Adipose tissue (tissue), 3 donors: ENCODE measurements around the gene CALR. TPM values are rescaled to one million over a fixed set of nuclear protein-coding genes. Genes with fewer than 3 reads are reported as not detected.
"Not testable (repeated sequence)": the region's sequence is repeated elsewhere in the genome, so short reads cannot be mapped to it uniquely, and the experiment has no call there.

Source experiments
- H3K27ac ChIP-seq: one replicate; pipeline ENCODE4 v1.5.1; 2013; ENCODE audit warnings: low read depth, low read length
- WGBS, 3 donors: extraction: QIAGEN DNeasy Blood & Tissue Kit; methylation state at CpG; one replicate each; pipeline ENCODE4 v1.1.7; 2013; 5-methylcytosine and 5-hydroxymethylcytosine counted together
- polyA plus RNA-seq, 3 donors: library from polyadenylated mRNA; stranded (reverse); fragments of 200-250 nt; gene quantifications; one replicate each; pipeline ENCODE4 v1.2.3, GENCODE V29; 2013
- donor health status: healthy with polysubstance abuse.
- donor health status: Bipolar disorder and iron deficiency.
- donor health status: healthy.

The CALR gene
- polyA plus RNA-seq, 3 donors, result 215 to 433 (median 312) TPM

- whole genome bisulfite sequencing, 3 donors, result 78 to 90% (median 85%) methylated on average over 28 of the region's 28 CpGs
- no peak overlapping the region for H3K27ac ChIP-seq
These were observed 9.5 kb downstream of the CALR start for GRCh38 chr19:12947702-12948611.

GRCh38 chr19:12948612-12949362, 10.4 kb downstream of the CALR start:
- WGBS, 3 donors, result 91 to 94% (median 93%) methylated on average over 30 of the region's 30 CpGs

GRCh38 chr19:12949363-12950283, 11.2 kb downstream of the CALR start:
- WGBS, 3 donors, result 76 to 87% (median 79%) methylated on average over 15 to 16 of the region's 16 CpGs

More at GRCh38 chr19:12948612-12949362, 10.4 kb downstream of the CALR start:
- no peak overlapping the region for H3K27ac ChIP-seq

GRCh38 chr19:12952050-12952449, 13.6 kb downstream of the CALR start:
- not testable (repeated sequence) for H3K27ac ChIP-seq
- WGBS, 3 donors, result 94 to 95% (median 95%) methylated on average over 6 of the region's 6 CpGs

More at GRCh38 chr19:12949363-12950283, 11.2 kb downstream of the CALR start:
- no peak overlapping the region for H3K27ac ChIP-seq

DNA sequence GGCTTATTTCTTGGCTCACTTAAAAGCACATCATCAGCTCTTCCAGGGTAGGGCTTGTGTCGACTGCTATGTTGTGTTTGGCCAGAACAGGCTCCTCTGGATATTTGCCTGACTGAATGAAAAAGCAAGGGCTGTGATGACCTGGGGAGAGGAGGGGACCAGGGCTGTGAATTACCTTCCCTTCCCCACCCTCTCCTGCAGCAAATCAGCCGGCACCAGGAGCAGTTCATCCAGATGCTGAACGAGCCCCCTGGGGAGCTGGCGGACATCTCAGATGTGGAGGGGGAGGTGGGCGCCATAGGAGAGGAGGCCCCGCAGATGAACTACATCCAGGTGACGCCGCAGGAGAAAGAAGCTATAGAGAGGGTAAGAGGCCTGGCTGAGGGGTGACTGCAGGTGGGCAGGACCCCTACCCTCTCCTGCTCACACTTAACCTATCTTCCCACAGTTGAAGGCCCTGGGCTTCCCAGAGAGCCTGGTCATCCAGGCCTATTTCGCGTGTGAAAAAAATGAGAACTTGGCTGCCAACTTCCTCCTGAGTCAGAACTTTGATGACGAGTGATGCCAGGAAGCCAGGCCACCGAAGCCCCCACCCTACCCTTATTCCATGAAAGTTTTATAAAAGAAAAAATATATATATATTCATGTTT, 14.2 kb downstream of the CALR start:
- peak overlapping the region; percentile 9 for H3K27ac ChIP-seq
- 53 to 68% (median 59%) methylated on average over 12 of the region's 12 CpGs for WGBS, 3 donors

DNA sequence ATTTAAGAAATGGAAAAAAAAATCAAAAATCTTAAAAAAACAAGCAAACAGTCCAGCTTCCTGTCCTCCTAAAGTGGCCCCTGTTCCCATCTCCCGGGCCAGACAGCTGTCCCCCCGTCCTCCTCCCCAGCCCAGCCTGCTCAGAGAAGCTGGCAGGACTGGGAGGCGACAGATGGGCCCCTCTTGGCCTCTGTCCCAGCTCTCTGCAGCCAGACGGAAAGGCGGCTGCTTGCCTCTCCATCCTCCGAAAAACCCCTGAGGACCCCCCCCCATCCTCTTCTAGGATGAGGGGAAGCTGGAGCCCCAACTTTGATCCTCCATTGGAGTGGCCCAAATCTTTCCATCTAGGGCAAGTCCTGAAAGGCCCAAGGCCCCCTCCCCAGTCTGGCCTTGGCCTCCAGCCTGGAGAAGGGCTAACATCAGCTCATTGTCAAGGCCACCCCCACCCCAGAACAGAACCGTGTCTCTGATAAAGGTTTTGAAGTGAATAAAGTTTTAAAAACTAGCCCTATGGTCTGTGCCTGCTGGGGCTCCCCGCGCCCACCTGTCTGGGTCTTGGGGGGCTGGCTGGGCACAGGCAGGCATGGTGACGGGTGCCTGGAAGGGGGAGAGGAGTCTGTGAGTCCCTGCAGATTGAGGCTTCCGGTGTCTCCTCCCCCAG, 14.9 kb downstream of the CALR start:
- H3K27ac ChIP-seq, result no peak overlapping the region
- 39 to 48% (median 42%) methylated on average over 10 to 11 of the region's 11 CpGs for WGBS, 3 donors

DNA sequence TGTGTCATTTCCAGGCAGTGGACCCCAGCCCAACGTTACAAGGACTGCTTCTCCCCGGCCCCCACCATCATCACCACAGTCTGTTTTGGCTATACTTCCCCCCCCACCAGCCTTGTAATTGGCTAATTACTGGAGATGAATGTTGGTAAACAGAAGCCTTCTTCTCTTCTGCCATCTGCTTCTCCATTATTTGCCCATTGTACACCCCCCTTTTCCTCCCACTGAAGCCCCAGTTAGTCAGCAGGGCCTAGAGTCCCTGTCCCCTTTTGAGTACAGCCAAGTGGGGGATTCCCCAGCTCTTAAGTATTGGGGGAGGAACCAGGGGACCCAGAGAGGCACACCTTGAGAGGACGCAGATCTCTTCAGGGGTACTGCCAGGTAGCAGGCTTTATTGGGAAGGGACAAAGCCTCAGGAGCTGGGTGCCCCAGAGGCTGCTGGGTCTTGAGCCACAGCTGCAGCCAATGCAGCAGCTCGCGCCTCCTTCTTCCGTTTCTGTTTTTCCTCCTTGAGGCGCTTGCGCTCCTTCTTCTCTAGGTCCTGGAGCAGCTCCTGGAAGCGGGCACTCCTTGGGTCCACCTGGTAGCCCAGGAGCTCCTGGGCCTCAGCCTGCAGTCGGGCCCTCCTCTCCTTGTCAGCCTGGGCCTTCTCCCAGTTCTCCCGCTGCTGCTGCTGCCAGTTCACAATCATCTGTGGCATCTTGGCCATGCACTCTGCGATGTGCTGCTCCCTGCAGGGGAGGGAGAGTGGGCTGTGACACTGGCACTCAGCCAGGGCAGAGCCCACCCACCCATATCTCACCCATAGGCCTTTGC, 15.6 kb downstream of the CALR start:
- WGBS, 3 donors, result 57 to 64% (median 58%) methylated on average over 12 of the region's 12 CpGs
- no peak overlapping the region for H3K27ac ChIP-seq

DNA sequence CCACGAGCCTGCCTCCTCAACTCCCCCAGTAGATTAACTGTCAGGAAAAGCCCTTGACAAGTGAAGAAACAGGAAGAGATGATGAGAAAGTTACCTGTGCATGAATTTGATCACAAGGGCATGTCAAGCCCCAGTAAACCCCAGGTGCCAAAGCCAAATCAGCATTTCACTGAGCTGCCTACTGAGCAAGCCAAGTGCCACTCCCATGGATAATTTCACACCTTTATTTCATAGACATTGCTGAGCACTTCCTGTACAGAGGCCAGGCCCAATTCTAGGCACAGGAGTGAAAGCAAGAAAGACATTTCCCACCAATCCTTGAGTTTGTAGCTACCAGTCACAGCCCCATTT, 16.2 kb downstream of the CALR start:
- WGBS, 3 donors, result 10 to 57% (median 29%) methylated on average over 1 of the region's 1 CpG

DNA sequence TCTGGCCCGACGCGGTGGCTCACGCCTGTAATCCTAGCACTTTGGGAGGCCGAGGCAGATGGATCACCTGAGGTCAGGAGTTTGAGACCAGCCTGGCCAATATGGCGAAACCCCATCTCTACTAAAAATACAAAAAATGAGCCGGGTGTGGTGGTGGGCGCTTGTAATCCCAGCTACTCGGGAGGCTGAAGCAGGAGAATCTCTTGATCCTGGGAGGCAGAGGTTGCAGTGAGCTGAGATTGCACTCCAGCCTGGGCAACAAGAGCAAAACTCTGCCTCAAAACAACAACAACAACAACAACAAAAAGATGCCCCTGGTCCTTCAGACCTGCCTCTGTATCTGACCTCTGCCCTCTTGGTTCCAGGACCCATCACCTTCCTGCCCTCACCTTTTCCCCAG, 17.2 kb downstream of the CALR start:
- 83 to 88% (median 87%) methylated on average over 9 of the region's 9 CpGs for WGBS, 3 donors
- not testable (repeated sequence) for H3K27ac ChIP-seq

More for the DNA sequence above, 16.2 kb downstream of the CALR start:
- H3K27ac ChIP-seq, result no peak overlapping the region

DNA sequence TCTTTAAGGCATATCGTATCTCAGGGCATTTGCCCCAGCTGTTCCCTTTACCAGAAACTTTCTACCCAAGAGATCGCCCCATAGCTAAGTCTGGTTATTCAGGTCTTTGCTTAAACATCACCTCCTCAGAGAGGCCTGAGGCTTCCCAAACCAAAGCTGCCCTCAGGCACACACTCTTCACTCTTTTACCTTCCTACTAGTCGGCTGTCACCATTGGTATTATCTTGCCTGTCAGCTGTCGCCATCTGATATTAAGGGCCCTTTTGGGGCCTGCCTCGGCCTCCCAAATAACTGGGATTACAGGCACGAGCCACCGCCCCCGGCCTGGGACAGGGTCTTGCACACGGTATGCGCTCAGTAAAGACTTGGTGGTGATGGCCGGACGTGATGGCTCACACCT, 17.6 kb downstream of the CALR start:
- H3K27ac ChIP-seq, result no peak overlapping the region
- 48 to 67% (median 52%) methylated on average over 12 of the region's 12 CpGs for WGBS, 3 donors

DNA sequence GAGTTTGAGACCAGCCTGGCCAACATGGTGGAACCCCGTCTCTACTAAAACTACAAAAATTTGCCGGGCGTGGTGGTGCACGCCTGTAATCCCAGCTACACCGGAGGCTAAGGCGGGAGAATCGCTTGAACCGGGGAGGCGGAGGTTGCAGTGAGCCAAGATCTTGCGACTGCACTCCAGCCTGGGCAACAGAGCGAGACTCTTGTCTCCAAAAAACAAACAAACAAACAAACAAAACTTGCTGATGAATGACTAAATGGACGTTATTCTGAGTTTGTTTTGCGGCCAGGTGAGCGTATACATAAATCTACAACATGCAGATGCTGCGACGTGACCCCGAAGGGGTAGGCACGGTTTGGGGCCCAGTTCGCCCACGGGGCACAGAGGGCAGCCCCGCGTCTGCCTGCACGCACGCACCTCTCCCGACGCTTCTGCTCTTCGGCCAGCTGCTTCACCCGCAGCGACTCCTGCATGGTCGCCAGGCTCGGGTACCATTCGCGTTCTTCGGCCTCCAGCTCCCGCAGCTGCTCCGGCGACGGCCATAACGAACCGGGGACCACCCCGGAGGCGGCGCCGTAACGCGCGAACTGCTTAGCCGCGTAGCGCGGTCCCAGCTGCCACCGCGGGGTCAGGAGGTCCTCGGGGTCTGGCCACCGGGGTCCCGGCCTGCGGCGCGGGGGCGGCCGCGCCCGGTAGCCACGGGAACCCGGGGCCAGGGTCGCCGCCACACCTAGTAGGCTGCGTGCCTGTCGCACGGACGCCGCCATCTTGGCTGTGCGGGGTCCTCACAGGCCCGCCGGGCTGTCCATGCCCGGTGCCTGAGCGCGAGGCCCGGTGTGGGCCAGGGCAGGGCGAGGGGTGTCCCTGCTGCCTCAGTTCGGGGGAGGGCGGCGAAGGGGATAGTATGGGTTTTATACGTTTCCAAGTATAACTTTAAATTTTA, 18.3 kb downstream of the CALR start, which contains the start of gene GADD45GIP1:
GADD45GIP1 (minus strand) TSS at position 778 of the 943 bp plus-strand sequence; CDS start at position 767, 11 bp downstream.
- peak within 1 kb of the TSS; percentile 90 for H3K27ac ChIP-seq
- 4 to 5% (median 4%) methylated on average over 71 to 84 of the region's 84 CpGs for WGBS, 3 donors

DNA sequence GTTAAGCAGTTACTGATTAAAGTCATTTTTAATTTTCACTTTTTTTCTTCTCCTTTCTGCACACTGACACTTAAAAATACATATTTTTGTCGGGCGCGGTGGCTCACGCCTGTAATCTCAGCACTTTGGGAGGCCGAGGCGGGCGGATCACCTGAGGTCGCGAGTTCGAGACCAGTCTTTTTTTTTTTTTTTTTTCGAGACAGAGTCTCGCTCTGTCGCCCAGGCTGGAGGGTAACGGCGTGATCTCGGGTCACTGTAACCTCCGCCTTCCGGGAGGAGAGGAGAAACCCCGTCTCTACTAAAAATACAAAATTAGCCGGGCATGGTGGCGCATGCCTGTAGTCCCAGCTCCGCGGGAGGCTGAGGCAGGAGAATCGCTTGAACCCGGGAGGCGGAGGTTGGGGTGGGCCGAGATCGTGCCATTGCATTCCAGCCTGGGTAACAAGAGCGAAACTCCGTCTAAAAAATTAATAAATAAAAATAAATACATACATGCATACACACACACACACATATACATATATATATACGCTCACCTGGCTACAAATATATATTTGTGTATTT, 19.1 kb downstream of the CALR start:
- H3K27ac ChIP-seq, result peak overlapping the region; percentile 90
- 31 to 40% (median 39%) methylated on average over 30 to 31 of the region's 31 CpGs for WGBS, 3 donors

GRCh38 chr19:12959481-12959880, 21.1 kb downstream of the CALR start:
- H3K27ac ChIP-seq, result no peak overlapping the region
- 65 to 79% (median 73%) methylated on average over 6 of the region's 6 CpGs for WGBS, 3 donors

GRCh38 chr19:12965017-12965811, 26.8 kb downstream of the CALR start:
- WGBS, 3 donors, result 0 to 1% (median 0%) methylated on average over 32 to 34 of the region's 34 CpGs
- no peak overlapping the region for H3K27ac ChIP-seq

DNA sequence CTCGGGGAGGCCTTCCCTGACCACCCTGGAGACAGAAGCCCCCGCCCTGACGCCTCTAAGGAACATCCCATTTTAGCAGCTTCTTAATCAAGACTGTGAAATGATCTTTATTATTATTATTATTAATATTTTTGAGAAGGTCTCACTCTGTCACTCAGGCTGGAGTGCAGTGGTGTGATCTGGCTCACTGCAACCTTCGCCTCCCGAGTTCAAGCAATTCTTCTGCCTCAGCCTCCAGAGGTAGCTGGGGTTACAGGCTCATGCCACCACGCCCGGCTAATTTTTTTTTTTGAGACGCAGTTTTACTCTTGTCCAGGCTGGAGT, 27.4 kb downstream of the CALR start:
- WGBS, 3 donors, result 47 to 51% (median 49%) methylated on average over 8 of the region's 8 CpGs

More for the DNA sequence above, 27.4 kb downstream of the CALR start:
- H3K27ac ChIP-seq, result no peak overlapping the region
